Stimulated activated CD4-positive, alpha-beta T cell treated with anti-CD3 and anti-CD28 coated beads, Interleukin-4, amount 100 ng/mL, for 24 hours (primary cell): Measurements from ENCODE around the gene SLC18A2.

Experiments used
- DNase-seq: peaks from one replicate; pipeline ENCODE4 v3.0.0-alpha.2; 2020

SLC18A2 gene

GRCh38 chr10:117320050-117320665 lies 79.2 kb downstream of the SLC18A2 start:
- no peak for DNase-seq

- DNase-seq = no peak
These were observed 81.3 kb downstream of the SLC18A2 start for GRCh38 chr10:117322260-117322659.

- no peak for DNase-seq
These were observed 83.5 kb downstream of the SLC18A2 start for GRCh38 chr10:117324367-117324766.

- DNase-seq = no peak
These were observed 86.3 kb downstream of the SLC18A2 start for GRCh38 chr10:117327262-117327661.
